ENCODE data around the gene TTL. TPM values are rescaled to one million over a fixed set of nuclear protein-coding genes. Genes with fewer than 3 reads are reported as not detected.
"Not testable (repeated sequence)": the region's sequence is repeated elsewhere in the genome, so short reads cannot be mapped to it uniquely, and the experiment has no call there.

The TTL gene
- total RNA-seq, 5 donors from 2014 or later (not counting 1 experiment from before 2014, with no cell fraction given) = 11.9 to 23.3 (median 20.2) TPM

GRCh38 chr2:112500850-112501484 is 19.0 kb downstream of the TTL start:
- CTCF ChIA-PET = interaction anchor here (0.6 to 2.4 kb wide), 10 partner anchors 12 to 1888 kb away, joined by 3 to 18 read pairs (median 3); no protein-coding TSS in a partner anchor
- H3K4me1 ChIP-seq (ENCODE audit: control insufficient read depth in 1 of 2, extremely low read depth in 1 of 2, insufficient read depth in 2 of 2, low read length in 2 of 2); H3K27me3 ChIP-seq (replicated peaks in 1 of 2; ENCODE audit: control insufficient read depth in 2 of 2, extremely low read depth in 1 of 2, insufficient read depth in 2 of 2, low read length in 1 of 2); H3K4me3 Mint-ChIP-seq; H3K4me3 ChIP-seq (ENCODE audit: control insufficient read depth in 1 of 2, extremely low read depth in 1 of 2, low read length in 1 of 2); H3K9me3 Mint-ChIP-seq; H3K27me3 Mint-ChIP-seq; H3K27ac Mint-ChIP-seq; POLR2A ChIA-PET; H3K36me3 ChIP-seq (ENCODE audit: control insufficient read depth in 2 of 2, extremely low read depth in 1 of 2, insufficient read depth in 1 of 2, low read length in 1 of 2); H3K36me3 Mint-ChIP-seq; H3K4me1 Mint-ChIP-seq; H3K27ac ChIP-seq (ENCODE audit: low read length); H3K9me3 ChIP-seq: not testable (repeated sequence)
- peak in 30 of 35 experiments; percentile 3 to 61 (median 29) for DNase-seq
- peak; percentile 75 to 81 (median 80) for ATAC-seq (replicated peaks in 1 of 4)
- WGBS (ENCODE audit: insufficient coverage) = no CpG with 5 or more reads among the region's 10 CpGs

GRCh38 chr2:112509239-112509998 is 27.5 kb downstream of the TTL start:
- H3K4me3 ChIP-seq (ENCODE audit: control insufficient read depth in 1 of 2, extremely low read depth in 1 of 2, low read length in 1 of 2); H3K9me3 Mint-ChIP-seq; H3K4me1 ChIP-seq (ENCODE audit: control insufficient read depth in 1 of 2, extremely low read depth in 1 of 2, insufficient read depth in 2 of 2, low read length in 2 of 2); ATAC-seq (replicated peaks in 1 of 4); H3K27me3 ChIP-seq (replicated peaks in 1 of 2; ENCODE audit: control insufficient read depth in 2 of 2, extremely low read depth in 1 of 2, insufficient read depth in 2 of 2, low read length in 1 of 2); H3K9me3 ChIP-seq; H3K27me3 Mint-ChIP-seq; POLR2A ChIA-PET; H3K36me3 Mint-ChIP-seq; H3K4me1 Mint-ChIP-seq; H3K36me3 ChIP-seq (ENCODE audit: control insufficient read depth in 2 of 2, extremely low read depth in 1 of 2, insufficient read depth in 1 of 2, low read length in 1 of 2); H3K27ac ChIP-seq (ENCODE audit: low read length); CTCF ChIA-PET: not testable (repeated sequence)
- 97% methylated on average over 11 of the region's 32 CpGs for WGBS (ENCODE audit: insufficient coverage)
- H3K4me3 Mint-ChIP-seq = peak overlapping the region in 1 of 3 donors; percentile 19
- H3K27ac Mint-ChIP-seq = peak overlapping the region; percentile 49 to 85
- peak in 2 of 35 experiments; percentile 2 to 6 for DNase-seq

- no peak overlapping the region for H3K27ac ChIP-seq (ENCODE audit: low read length)
- Mint-ChIP-seq H3K4me3 (no peak overlapping the region), H3K9me3 (peaks cover 0 to 5% (median 4%) of the 10 kb centered on the region in 3 donors), H3K4me1 (no peaks in the 10 kb centered on the region), H3K27ac (no peak overlapping the region), H3K36me3 (peaks cover 47% of the 10 kb centered on the region), H3K27me3 (no peaks in the 10 kb centered on the region)
- no CpG with 5 or more reads among the region's 3 CpGs for WGBS (ENCODE audit: insufficient coverage)
- H3K4me3 ChIP-seq (ENCODE audit: control insufficient read depth in 1 of 2, extremely low read depth in 1 of 2, low read length in 1 of 2) = no peak overlapping the region
- DNase-seq (no peak), ATAC-seq (replicated peaks in 1 of 4) (no peak)
- peaks cover 7 to 21% of the 10 kb centered on the region in 2 donors for H3K36me3 ChIP-seq (ENCODE audit: control insufficient read depth in 2 of 2, extremely low read depth in 1 of 2, insufficient read depth in 1 of 2, low read length in 1 of 2)
- CTCF ChIA-PET = interaction anchor here in 1 of 2 donors (0.5 to 0.6 kb wide), 2 partner anchors 119 to 168 kb away, joined by 3 to 6 read pairs; no protein-coding TSS in a partner anchor
- H3K9me3 ChIP-seq = no peaks in the 10 kb centered on the region
- POLR2A ChIA-PET = interaction anchor here in 1 of 2 donors (0.7 kb wide), 1 partner anchor 221 kb away, joined by 17 read pairs; no protein-coding TSS in a partner anchor
- H3K27me3 ChIP-seq (replicated peaks in 1 of 2; ENCODE audit: control insufficient read depth in 2 of 2, extremely low read depth in 1 of 2, insufficient read depth in 2 of 2, low read length in 1 of 2) = no peaks in the 10 kb centered on the region
- H3K4me1 ChIP-seq (ENCODE audit: control insufficient read depth in 1 of 2, extremely low read depth in 1 of 2, insufficient read depth in 2 of 2, low read length in 2 of 2) = no peaks in the 10 kb centered on the region
Measured at GRCh38 chr2:112516801-112517200, 34.8 kb downstream of the TTL start.

- Mint-ChIP-seq H3K4me1 (no peaks in the 10 kb centered on the region), H3K4me3 (no peak overlapping the region), H3K27ac (no peak overlapping the region), H3K36me3 (peaks cover 67% of the 10 kb centered on the region), H3K9me3 (peaks cover 0 to 5% (median 4%) of the 10 kb centered on the region in 3 donors), H3K27me3 (no peaks in the 10 kb centered on the region)
- Histone ChIP-seq H3K36me3 (ENCODE audit: control insufficient read depth in 2 of 2, extremely low read depth in 1 of 2, insufficient read depth in 1 of 2, low read length in 1 of 2) (peaks cover 7 to 25% of the 10 kb centered on the region in 2 donors), H3K27ac (ENCODE audit: low read length) (no peak overlapping the region), H3K9me3 (no peaks in the 10 kb centered on the region), H3K4me3 (ENCODE audit: control insufficient read depth in 1 of 2, extremely low read depth in 1 of 2, low read length in 1 of 2) (no peak overlapping the region), H3K27me3 (replicated peaks in 1 of 2; ENCODE audit: control insufficient read depth in 2 of 2, extremely low read depth in 1 of 2, insufficient read depth in 2 of 2, low read length in 1 of 2) (no peaks in the 10 kb centered on the region), H3K4me1 (ENCODE audit: control insufficient read depth in 1 of 2, extremely low read depth in 1 of 2, insufficient read depth in 2 of 2, low read length in 2 of 2) (no peaks in the 10 kb centered on the region)
- ATAC-seq (replicated peaks in 1 of 4) = no peak
- no peak for DNase-seq
- WGBS (ENCODE audit: insufficient coverage) = 100% methylated on average over 1 of the region's 7 CpGs
- CTCF ChIA-PET = interaction anchor here in 1 of 2 donors (0.6 kb wide), 1 partner anchor 17 kb away, joined by 5 read pairs; no protein-coding TSS in a partner anchor
- POLR2A ChIA-PET = no interaction called here
Measured at GRCh38 chr2:112518807-112519206, 36.9 kb downstream of the TTL start.

- Mint-ChIP-seq H3K27ac (no peak overlapping the region), H3K4me3 (no peak overlapping the region), H3K27me3 (no peaks in the 10 kb centered on the region), H3K36me3 (peaks cover 70% of the 10 kb centered on the region), H3K4me1 (no peaks in the 10 kb centered on the region), H3K9me3 (peaks cover 0 to 4% (median 4%) of the 10 kb centered on the region in 3 donors)
- 89% methylated on average over 8 of the region's 9 CpGs for WGBS (ENCODE audit: insufficient coverage)
- ATAC-seq (replicated peaks in 1 of 4) (no peak), DNase-seq (no peak)
- POLR2A ChIA-PET = interaction anchor here in 1 of 2 donors (0.6 kb wide), 1 partner anchor 230 kb away, joined by 7 read pairs; no protein-coding TSS in a partner anchor
- H3K36me3 ChIP-seq (ENCODE audit: control insufficient read depth in 2 of 2, extremely low read depth in 1 of 2, insufficient read depth in 1 of 2, low read length in 1 of 2) = peaks cover 7 to 25% of the 10 kb centered on the region in 2 donors
- no peaks in the 10 kb centered on the region for H3K4me1 ChIP-seq (ENCODE audit: control insufficient read depth in 1 of 2, extremely low read depth in 1 of 2, insufficient read depth in 2 of 2, low read length in 2 of 2)
- no peak overlapping the region for H3K27ac ChIP-seq (ENCODE audit: low read length)
- CTCF ChIA-PET = no interaction called here
- H3K27me3 ChIP-seq (replicated peaks in 1 of 2; ENCODE audit: control insufficient read depth in 2 of 2, extremely low read depth in 1 of 2, insufficient read depth in 2 of 2, low read length in 1 of 2) = no peaks in the 10 kb centered on the region
- no peak overlapping the region for H3K4me3 ChIP-seq (ENCODE audit: control insufficient read depth in 1 of 2, extremely low read depth in 1 of 2, low read length in 1 of 2)
- H3K9me3 ChIP-seq = no peaks in the 10 kb centered on the region
Measured at GRCh38 chr2:112519506-112519905, 37.5 kb downstream of the TTL start.

- Mint-ChIP-seq H3K36me3 (peaks cover 63% of the 10 kb centered on the region), H3K27me3 (no peaks in the 10 kb centered on the region), H3K9me3 (peaks cover 0 to 2% (median 0%) of the 10 kb centered on the region in 3 donors), H3K4me1 (no peaks in the 10 kb centered on the region), H3K27ac (no peak overlapping the region), H3K4me3 (no peak overlapping the region)
- ChIA-PET POLR2A (no interaction called here), CTCF (interaction anchor here in 1 of 2 donors (0.6 kb wide), 1 partner anchor 50 kb away, joined by 5 read pairs; no protein-coding TSS in a partner anchor)
- H3K36me3 ChIP-seq (ENCODE audit: control insufficient read depth in 2 of 2, extremely low read depth in 1 of 2, insufficient read depth in 1 of 2, low read length in 1 of 2) = peaks cover 7 to 23% of the 10 kb centered on the region in 2 donors
- no peaks in the 10 kb centered on the region for H3K9me3 ChIP-seq
- 88% methylated on average over 6 of the region's 7 CpGs for WGBS (ENCODE audit: insufficient coverage)
- no peaks in the 10 kb centered on the region for H3K4me1 ChIP-seq (ENCODE audit: control insufficient read depth in 1 of 2, extremely low read depth in 1 of 2, insufficient read depth in 2 of 2, low read length in 2 of 2)
- DNase-seq = no peak
- H3K4me3 ChIP-seq (ENCODE audit: control insufficient read depth in 1 of 2, extremely low read depth in 1 of 2, low read length in 1 of 2) = no peak overlapping the region
- ATAC-seq (replicated peaks in 1 of 4) = no peak
- H3K27ac ChIP-seq (ENCODE audit: low read length) = no peak overlapping the region
- no peaks in the 10 kb centered on the region for H3K27me3 ChIP-seq (replicated peaks in 1 of 2; ENCODE audit: control insufficient read depth in 2 of 2, extremely low read depth in 1 of 2, insufficient read depth in 2 of 2, low read length in 1 of 2)
Measured at GRCh38 chr2:112520234-112520783, 38.4 kb downstream of the TTL start.
